WI38 (cell line): ENCODE data around the gene UBAP2L.
"Not testable (repeated sequence)": the region's sequence is repeated elsewhere in the genome, so short reads cannot be mapped to it uniquely, and the experiment has no call there.

Source experiments
- H3K4me3 ChIP-seq: 2 replicates; pipeline ENCODE4 v1.5.1; 2011; ENCODE audit warnings: low read depth, mild to moderate bottlenecking, control low read depth, low read length
- TF ChIP-seq, protein P1 (sequence below): IDR thresholded peaks from 2 replicates; pipeline ENCODE4 v1.5.1; 2012; ENCODE audit warnings: low read depth, mild to moderate bottlenecking, control low read depth, low read length

UBAP2L gene

GRCh38 chr1:154220970-154221277, 169 bp downstream of the UBAP2L start:
- TF ChIP-seq, protein P1, sequence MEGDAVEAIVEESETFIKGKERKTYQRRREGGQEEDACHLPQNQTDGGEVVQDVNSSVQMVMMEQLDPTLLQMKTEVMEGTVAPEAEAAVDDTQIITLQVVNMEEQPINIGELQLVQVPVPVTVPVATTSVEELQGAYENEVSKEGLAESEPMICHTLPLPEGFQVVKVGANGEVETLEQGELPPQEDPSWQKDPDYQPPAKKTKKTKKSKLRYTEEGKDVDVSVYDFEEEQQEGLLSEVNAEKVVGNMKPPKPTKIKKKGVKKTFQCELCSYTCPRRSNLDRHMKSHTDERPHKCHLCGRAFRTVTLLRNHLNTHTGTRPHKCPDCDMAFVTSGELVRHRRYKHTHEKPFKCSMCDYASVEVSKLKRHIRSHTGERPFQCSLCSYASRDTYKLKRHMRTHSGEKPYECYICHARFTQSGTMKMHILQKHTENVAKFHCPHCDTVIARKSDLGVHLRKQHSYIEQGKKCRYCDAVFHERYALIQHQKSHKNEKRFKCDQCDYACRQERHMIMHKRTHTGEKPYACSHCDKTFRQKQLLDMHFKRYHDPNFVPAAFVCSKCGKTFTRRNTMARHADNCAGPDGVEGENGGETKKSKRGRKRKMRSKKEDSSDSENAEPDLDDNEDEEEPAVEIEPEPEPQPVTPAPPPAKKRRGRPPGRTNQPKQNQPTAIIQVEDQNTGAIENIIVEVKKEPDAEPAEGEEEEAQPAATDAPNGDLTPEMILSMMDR: no peak
- peak overlapping the region; percentile 80 for H3K4me3 ChIP-seq

DNA sequence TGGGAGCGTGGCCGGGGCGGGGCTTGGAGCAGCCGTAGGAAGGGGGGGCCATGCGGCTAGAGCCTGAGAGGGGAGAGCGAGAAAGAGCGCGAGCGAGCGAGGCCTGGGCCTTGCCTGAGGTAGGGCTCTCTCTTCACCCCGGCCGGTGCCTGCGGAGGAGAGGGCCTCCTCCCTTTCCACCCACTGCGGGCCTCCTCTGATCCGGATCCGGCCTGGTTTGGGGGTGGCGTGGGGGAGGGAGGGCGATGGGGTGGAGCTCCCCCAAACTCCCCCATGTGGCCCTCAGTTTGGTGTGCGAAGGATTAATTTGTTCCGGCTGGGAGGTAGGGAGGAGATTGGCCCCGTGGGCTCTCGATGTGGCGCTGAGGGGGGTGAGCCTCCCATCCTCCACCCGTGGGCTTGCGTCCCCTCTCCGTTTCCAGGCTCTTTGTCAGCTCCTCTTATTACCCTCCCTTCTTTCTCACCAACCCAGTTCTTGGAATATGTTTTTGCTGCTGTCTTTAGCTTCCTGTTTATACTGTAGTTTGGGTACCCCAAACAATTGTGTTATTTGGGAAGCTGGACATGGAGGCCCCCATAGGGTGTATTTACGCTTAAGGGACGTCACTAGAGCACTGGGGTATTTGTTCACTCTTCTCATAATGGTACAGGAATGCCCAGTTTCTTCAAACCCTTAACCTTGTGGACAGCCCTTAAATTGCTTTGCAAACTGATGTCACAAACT, 685 bp downstream of the UBAP2L start:
- peak overlapping the region; percentile 80 for H3K4me3 ChIP-seq
- TF ChIP-seq, protein P1: no peak

DNA sequence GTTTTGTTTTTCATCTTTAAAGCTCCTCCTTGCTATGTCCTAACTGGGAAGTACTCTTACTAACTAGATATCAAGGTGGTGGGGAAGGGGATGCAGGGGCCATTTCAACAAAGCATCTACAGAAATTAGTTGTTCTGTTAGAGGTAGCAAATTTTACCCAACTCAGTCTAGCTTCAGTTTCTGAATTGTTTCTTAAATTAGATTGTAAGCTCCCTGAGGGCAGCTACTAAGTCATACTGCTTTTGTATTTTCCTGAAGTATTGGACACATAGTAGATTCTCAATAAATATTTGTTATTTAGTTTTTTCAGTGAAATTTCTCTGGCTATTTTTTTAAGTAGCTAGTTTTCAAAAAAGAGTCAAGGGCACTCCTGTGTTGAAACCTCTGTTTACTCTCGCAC, 1.8 kb downstream of the UBAP2L start:
- TF ChIP-seq, protein P1: no peak
- H3K4me3 ChIP-seq: peak overlapping the region; percentile 80

GRCh38 chr1:154222918-154223317, 2.2 kb downstream of the UBAP2L start:
- no peak overlapping the region for H3K4me3 ChIP-seq
- TF ChIP-seq, protein P1: no peak

DNA sequence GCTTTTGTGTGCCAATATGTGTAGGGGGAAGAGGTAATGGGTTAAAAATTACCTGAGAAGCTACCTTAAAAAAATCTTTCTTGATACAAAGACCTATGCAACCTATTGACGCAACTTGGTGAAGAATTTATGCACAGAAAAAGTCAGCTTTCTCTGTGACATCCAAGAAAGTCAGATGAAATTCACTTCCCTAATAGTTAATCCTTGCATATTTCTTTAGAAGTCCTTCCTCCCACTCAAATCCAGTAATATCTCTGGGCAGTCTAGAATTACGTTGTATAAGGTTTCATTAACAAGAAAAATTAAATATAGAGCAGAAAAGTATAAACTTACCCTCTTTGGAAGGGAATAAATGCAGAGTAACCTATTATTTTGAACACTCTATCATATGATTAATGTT, 2.9 kb downstream of the UBAP2L start:
- TF ChIP-seq, protein P1: no peak
- no peak overlapping the region for H3K4me3 ChIP-seq

- H3K4me3 ChIP-seq: no peak overlapping the region
- TF ChIP-seq, protein P1: no peak
Measured at GRCh38 chr1:154225370-154225769, 4.6 kb downstream of the UBAP2L start.

DNA sequence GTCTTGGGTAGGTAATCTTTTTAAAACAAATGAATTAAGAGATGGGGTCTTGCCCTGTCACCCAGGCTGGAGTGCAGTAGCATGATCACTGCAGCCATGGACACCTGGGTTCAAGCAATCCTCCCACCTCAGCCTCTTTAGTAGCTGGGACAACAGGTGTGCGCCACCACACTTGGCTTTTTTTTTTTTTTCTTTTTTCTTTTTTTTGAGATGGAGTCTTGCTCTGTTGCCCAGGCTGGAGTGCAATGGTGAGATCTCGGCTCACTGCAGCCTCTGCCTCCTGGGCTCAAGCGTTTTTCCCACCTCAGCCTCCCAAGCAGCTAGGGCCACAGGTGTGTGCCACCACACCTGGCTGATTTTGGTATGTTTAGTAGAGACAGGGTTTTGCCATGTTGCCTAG, 10.4 kb downstream of the UBAP2L start:
- not testable (repeated sequence) for H3K4me3 ChIP-seq

DNA sequence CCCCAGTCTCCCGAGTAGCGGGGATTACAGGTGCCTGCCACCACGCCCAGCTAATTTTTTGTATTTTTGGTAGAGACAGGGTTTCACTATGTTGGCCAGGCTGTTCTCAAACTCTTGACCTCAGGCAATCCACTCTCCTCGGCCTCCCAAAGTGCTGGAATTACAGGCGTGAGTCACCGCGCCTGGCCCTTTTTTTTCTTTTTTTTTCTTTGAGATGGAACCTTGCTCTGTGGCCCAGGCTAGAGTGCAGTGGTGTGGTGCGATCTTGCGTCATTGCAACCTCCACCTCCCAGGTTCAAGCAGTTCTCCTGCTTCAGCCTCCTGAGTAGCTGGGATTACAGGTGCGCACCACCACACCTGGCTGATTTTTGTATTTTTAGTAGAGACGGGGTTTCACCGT, 12.4 kb downstream of the UBAP2L start:
- H3K4me3 ChIP-seq: not testable (repeated sequence)

- H3K4me3 ChIP-seq: no peak overlapping the region
- TF ChIP-seq, protein P1: no peak
Measured at GRCh38 chr1:154236855-154237254, 16.1 kb downstream of the UBAP2L start.
